ENCODE results near the gene PEX6. TPM values are rescaled to one million over a fixed set of nuclear protein-coding genes. Genes with fewer than 3 reads are reported as not detected.

The PEX6 gene
- total RNA-seq, 1 donor from 2014 or later = 32.3 TPM

DNA sequence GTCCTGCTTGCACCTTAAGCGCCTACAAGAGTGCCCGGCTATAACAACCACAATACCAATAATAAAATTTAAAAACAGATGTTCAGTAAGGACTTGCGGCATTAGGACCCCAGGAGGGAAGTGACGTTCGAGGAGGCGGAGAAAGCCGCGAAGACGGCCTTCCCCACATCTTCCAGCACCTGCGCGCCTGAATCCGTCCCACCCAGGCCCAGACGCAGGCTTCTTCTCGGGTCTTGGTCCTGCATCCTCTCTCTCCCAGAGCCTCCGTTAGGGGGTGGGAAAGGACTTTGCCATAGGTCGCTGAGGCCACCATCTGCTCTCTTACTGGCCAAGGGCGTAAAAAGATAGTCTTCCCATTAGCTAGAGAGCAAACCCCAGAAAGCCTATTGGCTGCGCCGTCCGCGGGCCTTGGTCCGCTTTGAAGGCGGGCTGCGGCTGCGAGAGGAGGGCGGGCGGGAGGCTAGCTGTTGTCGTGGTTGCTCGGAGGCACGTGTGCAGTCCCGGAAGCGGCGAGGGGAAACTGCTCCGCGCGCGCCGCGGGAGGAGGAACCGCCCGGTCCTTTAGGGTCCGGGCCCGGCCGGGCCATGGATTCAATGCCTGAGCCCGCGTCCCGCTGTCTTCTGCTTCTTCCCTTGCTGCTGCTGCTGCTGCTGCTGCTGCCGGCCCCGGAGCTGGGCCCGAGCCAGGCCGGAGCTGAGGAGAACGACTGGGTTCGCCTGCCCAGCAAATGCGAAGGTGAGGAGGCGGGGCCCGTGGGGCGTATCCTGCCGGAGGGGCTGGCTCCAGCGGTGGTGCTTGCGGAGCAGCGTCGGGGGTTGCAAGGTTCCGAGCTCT is 49.8 kb downstream of the PEX6 start, which contains the start of gene CNPY3:
Gene CNPY3 (plus strand): TSS at position 495 of the 835 bp plus-strand sequence. CDS start 91 bp downstream, at position 586.
- Mint-ChIP-seq H3K27ac (peak within 1 kb of the TSS; percentile 98), H3K27me3 (ENCODE audit: low read depth) (no peaks in the 10 kb centered on the region), H3K4me3 (peak within 1 kb of the TSS; percentile 93), H3K4me1 (peaks cover 40% of the 10 kb centered on the region), H3K36me3 (peaks cover 5% of the 10 kb centered on the region), H3K9me3 (no peaks in the 10 kb centered on the region)
- TF ChIP-seq, protein P1, sequence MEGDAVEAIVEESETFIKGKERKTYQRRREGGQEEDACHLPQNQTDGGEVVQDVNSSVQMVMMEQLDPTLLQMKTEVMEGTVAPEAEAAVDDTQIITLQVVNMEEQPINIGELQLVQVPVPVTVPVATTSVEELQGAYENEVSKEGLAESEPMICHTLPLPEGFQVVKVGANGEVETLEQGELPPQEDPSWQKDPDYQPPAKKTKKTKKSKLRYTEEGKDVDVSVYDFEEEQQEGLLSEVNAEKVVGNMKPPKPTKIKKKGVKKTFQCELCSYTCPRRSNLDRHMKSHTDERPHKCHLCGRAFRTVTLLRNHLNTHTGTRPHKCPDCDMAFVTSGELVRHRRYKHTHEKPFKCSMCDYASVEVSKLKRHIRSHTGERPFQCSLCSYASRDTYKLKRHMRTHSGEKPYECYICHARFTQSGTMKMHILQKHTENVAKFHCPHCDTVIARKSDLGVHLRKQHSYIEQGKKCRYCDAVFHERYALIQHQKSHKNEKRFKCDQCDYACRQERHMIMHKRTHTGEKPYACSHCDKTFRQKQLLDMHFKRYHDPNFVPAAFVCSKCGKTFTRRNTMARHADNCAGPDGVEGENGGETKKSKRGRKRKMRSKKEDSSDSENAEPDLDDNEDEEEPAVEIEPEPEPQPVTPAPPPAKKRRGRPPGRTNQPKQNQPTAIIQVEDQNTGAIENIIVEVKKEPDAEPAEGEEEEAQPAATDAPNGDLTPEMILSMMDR (IDR thresholded peaks at IDR 0.05; ENCODE audit: unreplicated experiment) = no peak
- DNase-seq (ENCODE audit: low spot score in 2 of 2, unreplicated experiment in 2 of 2) = peak; percentile 80 to 88

DNA sequence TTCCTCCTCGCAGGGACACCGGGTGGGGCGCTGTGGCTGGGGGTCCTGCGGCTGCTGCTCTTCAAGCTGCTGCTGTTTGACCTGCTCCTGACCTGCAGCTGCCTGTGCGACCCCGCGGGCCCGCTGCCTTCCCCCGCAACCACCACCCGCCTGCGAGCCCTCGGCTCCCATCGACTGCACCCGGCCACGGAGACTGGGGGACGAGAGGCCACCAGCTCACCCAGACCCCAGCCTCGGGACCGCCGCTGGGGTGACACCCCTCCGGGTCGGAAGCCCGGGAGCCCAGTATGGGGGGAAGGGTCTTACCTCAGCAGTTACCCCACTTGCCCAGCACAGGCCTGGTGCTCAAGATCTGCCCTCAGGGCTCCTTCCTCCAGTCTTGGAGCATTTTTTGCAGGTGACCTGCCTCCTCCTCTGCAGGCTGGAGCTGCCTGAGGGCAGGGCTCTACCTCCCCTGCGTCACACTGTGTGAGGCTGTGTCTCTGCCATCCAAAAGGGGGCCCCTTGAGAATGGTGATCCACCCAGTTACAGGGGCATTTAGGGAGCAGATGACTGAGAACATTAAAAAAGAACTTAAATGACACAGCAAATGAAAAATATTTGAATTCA is 53.6 kb downstream of the PEX6 start:
- Mint-ChIP-seq H3K36me3 (no peaks in the 10 kb centered on the region), H3K27me3 (ENCODE audit: low read depth) (no peaks in the 10 kb centered on the region), H3K9me3 (no peaks in the 10 kb centered on the region), H3K27ac (no peak overlapping the region), H3K4me3 (no peak overlapping the region), H3K4me1 (peaks cover 11% of the 10 kb centered on the region)
- DNase-seq (ENCODE audit: low spot score in 2 of 2, unreplicated experiment in 2 of 2) = no peak
- TF ChIP-seq, protein P1 (IDR thresholded peaks at IDR 0.05; ENCODE audit: unreplicated experiment) = no peak

DNA sequence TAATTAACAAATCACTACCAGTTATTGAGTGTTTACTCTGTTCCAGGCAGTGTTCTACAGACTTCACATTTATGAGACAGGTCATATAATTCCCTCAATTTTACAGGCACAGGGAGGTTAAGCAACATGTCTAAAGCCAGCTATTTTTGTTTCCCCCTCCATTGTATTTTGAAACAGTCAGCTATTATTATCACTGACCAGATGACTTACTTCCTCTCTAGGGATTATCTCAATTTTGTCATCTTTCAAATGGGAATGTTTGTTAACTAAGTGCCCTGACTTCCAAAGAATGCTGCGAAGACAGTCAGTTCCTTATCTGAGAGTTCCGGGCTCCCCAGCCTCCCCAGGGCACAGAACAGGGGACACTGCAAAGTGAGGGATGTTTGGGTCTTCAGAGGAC is 55.3 kb downstream of the PEX6 start:
- H3K27me3 Mint-ChIP-seq (ENCODE audit: low read depth) = no peaks in the 10 kb centered on the region
- DNase-seq (ENCODE audit: low spot score in 2 of 2, unreplicated experiment in 2 of 2) = no peak
- TF ChIP-seq, protein P1 (IDR thresholded peaks at IDR 0.05; ENCODE audit: unreplicated experiment) = no peak
- H3K27ac Mint-ChIP-seq = no peak overlapping the region
- no peak overlapping the region for H3K4me3 Mint-ChIP-seq
- H3K36me3 Mint-ChIP-seq = no peaks in the 10 kb centered on the region
- no peaks in the 10 kb centered on the region for H3K9me3 Mint-ChIP-seq
- H3K4me1 Mint-ChIP-seq = peaks cover 5% of the 10 kb centered on the region

DNA sequence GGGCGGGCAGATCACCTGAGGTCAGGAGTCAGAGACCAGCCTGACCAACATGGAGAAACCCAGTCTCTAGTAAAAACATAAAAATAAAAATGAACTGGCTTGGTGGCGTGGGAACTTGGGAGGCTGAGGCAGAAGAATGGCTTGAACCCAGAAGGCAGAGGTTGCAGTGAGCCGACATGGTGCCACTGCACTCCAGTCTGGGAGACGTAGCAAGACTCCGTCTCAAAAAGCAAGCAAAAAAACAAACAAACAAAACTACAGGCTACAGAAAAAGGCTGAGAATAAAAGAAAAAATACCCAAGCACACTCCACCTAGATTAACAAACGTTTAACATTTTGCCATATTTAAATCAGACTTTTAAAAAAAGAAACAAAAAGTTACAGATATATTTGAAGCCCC is 57.2 kb downstream of the PEX6 start:
- DNase-seq (ENCODE audit: low spot score in 2 of 2, unreplicated experiment in 2 of 2) = no peak
- no peaks in the 10 kb centered on the region for H3K27me3 Mint-ChIP-seq (ENCODE audit: low read depth)

DNA sequence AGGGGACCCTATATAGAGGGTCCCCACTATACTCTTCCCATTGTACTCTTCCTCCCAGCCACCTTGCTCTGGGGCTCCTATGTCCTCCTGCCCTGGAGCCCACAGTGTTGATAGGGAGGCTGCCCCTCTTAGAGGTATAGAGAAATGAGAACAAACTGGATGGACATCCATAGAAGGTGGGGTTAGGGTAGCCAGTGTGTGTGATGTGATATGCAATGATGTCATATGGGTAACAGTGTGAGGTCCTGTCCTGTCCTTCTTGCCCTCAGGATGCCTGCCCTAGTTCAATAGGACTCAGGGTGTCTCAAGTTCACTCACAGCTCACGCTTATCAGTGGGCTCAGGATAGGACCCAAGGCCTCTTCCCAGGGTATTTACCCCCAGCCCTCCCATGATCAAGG is 62.7 kb downstream of the PEX6 start:
- no peaks in the 10 kb centered on the region for H3K27me3 Mint-ChIP-seq (ENCODE audit: low read depth)
- H3K27ac Mint-ChIP-seq = no peak overlapping the region
- no peak for DNase-seq (ENCODE audit: low spot score in 2 of 2, unreplicated experiment in 2 of 2)
- peaks cover 1% of the 10 kb centered on the region for H3K4me1 Mint-ChIP-seq
- no peak overlapping the region for H3K4me3 Mint-ChIP-seq
- TF ChIP-seq, protein P1 (IDR thresholded peaks at IDR 0.05; ENCODE audit: unreplicated experiment) = no peak
- no peaks in the 10 kb centered on the region for H3K36me3 Mint-ChIP-seq
- H3K9me3 Mint-ChIP-seq = no peaks in the 10 kb centered on the region

More for the DNA sequence above, 57.2 kb downstream of the PEX6 start:
- Mint-ChIP-seq H3K27ac (no peak overlapping the region), H3K4me3 (no peak overlapping the region), H3K4me1 (no peaks in the 10 kb centered on the region), H3K36me3 (no peaks in the 10 kb centered on the region), H3K9me3 (no peaks in the 10 kb centered on the region)
- TF ChIP-seq, protein P1 (IDR thresholded peaks at IDR 0.05; ENCODE audit: unreplicated experiment) = no peak
